Rectal smooth muscle tissue (tissue), 1 donor: ENCODE measurements around the gene FSCN2.

Source experiments
- H3K27ac ChIP-seq: one replicate; pipeline ENCODE4 v1.7.0; 2013; ENCODE audit warnings: low read depth, low read length, inconsistent platforms
- H3K27me3 ChIP-seq: one replicate; pipeline ENCODE4 v1.7.0; 2013; ENCODE audit warnings: low read length; ENCODE audit not compliant: control insufficient read depth, insufficient read depth
- H3K36me3 ChIP-seq: one replicate; pipeline ENCODE4 v1.7.0; 2013; ENCODE audit warnings: low read length; ENCODE audit not compliant: control insufficient read depth, insufficient read depth
- H3K4me1 ChIP-seq: one replicate; pipeline ENCODE4 v1.7.0; 2013; ENCODE audit warnings: low read length; ENCODE audit not compliant: control insufficient read depth, insufficient read depth
- H3K4me3 ChIP-seq: one replicate; pipeline ENCODE4 v1.7.0; 2013; ENCODE audit warnings: low read length
- H3K9ac ChIP-seq: one replicate; pipeline ENCODE4 v1.7.0; 2013; ENCODE audit warnings: low read length

The FSCN2 gene

DNA sequence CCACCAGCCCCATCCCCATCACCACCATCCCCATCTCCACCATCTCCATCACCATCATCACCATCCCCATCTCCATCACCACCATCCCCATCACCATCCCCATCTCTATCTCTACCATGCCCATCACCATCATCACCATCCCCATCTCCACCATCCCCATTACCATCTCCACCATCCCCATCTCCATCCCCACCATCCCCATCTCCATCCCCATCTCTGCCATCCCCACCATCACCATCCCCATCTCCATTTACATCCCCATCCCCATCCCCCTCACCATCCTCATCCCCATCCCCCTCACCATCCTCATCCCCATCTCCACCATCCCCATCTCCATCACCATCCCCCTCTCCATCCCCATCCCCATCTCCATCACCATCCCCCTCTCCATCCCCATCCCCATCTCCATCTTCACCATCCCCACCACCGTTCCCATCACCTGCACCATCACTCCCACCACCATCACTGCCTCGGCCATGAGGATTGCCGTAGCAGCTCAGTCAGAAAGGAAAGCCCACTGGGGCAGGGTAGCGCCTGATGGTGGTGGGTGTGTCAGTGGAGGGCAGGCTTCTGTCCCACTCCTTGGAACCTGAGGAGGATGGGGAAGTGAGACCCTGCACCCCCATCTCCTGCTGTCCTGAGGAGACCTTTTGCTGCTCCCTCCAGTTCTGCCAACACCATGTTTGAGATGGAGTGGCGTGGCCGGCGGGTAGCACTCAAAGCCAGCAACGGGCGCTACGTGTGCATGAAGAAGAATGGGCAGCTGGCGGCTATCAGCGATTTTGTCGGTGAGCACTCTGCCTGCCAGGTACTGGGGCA, 7.5 kb downstream of the FSCN2 start:
- no peak overlapping the region for H3K27ac ChIP-seq
- H3K36me3 ChIP-seq, result peaks cover 3% of the 10 kb centered on the region
- no peaks in the 10 kb centered on the region for H3K4me1 ChIP-seq
- H3K9ac ChIP-seq, result no peak overlapping the region
- peaks cover 28% of the 10 kb centered on the region for H3K27me3 ChIP-seq
- no peak overlapping the region for H3K4me3 ChIP-seq

DNA sequence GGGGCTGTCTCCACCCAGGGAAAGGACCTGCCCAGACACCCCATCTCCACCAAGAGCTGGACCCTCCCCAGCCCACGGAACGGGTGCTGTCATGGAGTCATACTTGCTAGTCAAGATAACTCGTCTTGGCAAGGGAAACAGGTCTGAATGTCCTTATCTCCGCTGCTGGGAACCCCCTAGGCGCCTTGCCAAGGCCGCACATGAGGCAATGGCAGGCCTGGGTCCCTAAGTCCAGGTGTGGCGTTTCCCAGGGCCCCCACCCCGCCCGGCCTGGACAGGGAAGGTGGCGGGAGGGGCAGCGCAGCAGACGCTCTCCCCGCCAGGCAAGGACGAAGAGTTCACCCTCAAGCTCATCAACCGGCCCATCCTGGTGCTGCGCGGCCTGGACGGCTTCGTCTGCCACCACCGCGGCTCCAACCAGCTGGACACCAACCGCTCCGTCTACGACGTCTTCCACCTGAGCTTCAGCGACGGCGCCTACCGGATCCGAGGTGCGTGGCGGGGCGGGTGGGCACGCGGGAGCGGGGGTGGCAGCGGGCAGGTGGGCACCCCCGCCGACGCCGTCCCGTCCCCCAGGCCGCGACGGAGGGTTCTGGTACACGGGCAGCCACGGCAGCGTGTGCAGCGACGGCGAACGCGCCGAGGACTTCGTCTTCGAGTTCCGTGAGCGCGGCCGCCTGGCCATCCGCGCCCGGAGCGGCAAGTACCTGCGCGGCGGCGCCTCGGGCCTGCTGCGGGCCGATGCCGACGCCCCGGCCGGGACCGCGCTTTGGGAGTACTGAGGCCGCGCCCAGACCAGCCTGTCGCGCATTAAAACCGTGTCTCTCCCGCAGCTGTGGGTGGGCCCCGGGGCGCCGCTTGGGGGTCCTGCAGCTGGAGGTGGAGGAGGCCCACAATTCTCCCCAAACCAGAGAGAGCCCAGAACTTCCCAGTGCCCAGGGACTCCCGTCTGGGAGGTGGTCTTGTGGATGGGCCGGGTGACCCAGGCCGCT, 8.4 kb downstream of the FSCN2 start:
- Histone ChIP-seq H3K9ac (no peak overlapping the region), H3K27ac (no peak overlapping the region), H3K4me3 (no peak overlapping the region), H3K4me1 (no peaks in the 10 kb centered on the region), H3K27me3 (peaks cover 28% of the 10 kb centered on the region), H3K36me3 (peaks cover 3% of the 10 kb centered on the region)

DNA sequence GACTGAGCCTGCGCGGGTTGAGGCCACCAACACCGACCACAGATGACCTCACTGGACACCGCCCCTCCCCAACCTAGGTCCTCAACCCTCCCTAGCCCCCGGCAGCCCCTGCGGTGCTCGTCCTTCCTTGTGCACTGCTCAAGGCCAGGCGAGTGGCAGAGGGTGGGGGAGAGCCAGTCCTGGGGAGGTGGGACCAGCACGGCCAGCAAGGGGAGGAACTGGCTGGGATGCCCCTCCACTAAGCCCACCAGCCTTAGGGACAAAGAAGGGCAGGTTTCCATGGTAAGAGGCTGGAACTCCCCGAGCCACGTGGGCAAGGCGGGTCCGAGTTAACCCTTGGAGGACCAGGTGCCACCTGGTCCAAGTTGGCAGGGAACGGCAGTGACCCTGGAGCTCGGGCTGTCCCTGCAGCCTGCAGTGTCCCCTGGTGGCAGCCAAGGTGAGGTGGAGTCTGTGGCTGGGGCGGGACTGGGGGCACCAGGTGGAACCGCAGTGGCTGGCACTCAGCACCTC, 9.2 kb downstream of the FSCN2 start:
- Histone ChIP-seq H3K9ac (no peak overlapping the region), H3K27ac (no peak overlapping the region), H3K36me3 (peaks cover 3% of the 10 kb centered on the region), H3K4me3 (no peak overlapping the region), H3K27me3 (peaks cover 28% of the 10 kb centered on the region), H3K4me1 (no peaks in the 10 kb centered on the region)

DNA sequence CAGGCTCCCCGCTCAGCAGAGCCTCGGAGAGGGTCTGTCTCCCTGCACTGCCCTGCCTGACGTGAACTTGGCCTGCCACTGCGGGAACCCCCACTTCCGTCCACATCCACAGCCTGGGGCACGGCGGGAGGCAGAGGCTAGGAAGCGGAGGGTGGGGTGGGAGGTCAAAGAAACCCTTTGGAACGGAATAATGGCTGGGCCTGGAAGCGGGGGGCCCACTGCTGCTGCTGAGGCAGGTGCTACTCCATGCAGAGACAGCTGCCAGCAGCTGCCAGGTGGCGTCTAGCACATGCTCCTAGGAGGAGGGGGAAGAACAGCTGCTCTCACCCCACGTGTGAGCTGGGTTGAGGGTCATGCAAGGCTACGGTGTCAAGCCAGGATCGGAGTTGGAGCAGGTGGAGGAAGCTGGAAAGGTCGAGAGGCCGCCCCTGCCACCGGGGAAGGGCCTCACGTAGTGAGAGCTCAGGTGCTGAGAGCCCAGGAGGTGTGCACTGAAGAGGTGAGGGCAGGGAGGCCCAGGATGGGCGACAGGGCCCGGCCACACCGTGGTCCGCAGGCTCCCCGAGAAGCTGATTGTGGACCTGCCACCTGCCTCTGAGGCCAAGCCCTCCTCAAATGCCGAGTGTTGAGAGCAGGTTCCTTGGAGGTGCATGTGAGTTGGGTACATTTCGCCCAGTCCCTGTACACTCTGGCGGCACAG, 9.8 kb downstream of the FSCN2 start:
- Histone ChIP-seq H3K27ac (no peak overlapping the region), H3K4me1 (no peaks in the 10 kb centered on the region), H3K4me3 (no peak overlapping the region), H3K9ac (no peak overlapping the region), H3K36me3 (peaks cover 3% of the 10 kb centered on the region), H3K27me3 (peaks cover 28% of the 10 kb centered on the region)

DNA sequence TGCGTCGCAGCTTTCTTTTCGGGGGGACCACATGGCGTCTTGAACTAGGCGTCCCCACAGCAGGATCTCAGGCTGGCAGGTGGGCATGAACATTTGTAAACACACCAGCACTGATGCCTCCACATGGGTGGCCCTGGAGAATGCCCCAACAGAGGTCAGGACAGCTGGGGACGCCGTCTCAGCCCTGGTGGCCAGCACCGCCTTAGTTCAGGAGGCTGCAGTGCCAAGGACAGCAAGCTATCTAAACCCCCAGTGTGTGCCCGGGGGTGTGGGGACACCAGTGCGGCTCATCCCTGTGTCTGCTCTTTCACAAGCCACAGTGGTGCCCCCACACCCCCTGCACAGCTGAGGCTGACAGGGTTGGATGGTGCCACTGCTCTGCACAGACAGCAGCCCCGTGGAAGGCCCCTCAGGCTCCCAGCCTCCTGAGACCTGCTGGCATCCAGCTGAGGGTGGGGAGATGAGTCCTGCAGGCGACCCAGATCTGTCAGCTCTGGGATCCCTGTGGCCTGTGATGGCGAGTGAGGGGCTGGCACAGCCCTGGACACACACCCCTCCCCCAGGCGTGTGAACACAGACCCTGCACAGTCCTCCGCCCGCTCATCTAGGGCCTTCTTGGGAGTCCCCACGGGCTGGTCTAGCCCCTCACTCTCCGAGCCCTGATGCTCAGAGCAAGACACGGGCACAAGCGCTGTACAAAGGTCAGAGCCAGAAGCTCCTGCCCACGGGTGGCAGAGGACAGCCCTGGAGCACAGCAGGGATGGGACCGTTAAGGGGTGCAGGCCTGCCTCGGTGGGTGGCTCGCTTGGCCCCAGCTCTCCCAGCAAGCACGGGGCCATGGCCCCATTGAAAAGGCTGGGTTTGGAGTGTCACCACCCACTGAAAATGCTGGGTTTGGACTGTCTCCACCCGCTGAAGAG, 10.7 kb downstream of the FSCN2 start:
- Histone ChIP-seq H3K27me3 (peaks cover 22% of the 10 kb centered on the region), H3K4me1 (no peaks in the 10 kb centered on the region), H3K9ac (no peak overlapping the region), H3K4me3 (no peak overlapping the region), H3K36me3 (peaks cover 4% of the 10 kb centered on the region), H3K27ac (no peak overlapping the region)

DNA sequence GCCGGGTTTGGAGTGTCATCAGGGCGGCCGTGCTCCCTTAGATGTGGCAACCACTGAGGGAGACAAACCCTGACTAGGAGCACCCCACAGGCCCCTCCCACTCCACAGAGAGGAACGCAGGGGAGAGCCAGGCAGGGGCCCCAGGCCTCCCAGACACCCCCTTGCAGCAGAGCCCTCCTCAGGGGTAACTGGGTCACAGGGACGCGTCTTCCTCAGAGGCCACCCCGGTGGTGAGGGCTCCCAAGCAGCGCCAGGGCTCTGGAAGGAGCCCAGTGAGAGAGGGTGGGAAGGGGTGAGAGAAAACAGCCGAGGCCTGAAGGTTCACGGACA, 11.4 kb downstream of the FSCN2 start:
- Histone ChIP-seq H3K4me1 (no peaks in the 10 kb centered on the region), H3K9ac (no peak overlapping the region), H3K27me3 (peaks cover 17% of the 10 kb centered on the region), H3K4me3 (no peak overlapping the region), H3K27ac (no peak overlapping the region), H3K36me3 (peaks cover 8% of the 10 kb centered on the region)

DNA sequence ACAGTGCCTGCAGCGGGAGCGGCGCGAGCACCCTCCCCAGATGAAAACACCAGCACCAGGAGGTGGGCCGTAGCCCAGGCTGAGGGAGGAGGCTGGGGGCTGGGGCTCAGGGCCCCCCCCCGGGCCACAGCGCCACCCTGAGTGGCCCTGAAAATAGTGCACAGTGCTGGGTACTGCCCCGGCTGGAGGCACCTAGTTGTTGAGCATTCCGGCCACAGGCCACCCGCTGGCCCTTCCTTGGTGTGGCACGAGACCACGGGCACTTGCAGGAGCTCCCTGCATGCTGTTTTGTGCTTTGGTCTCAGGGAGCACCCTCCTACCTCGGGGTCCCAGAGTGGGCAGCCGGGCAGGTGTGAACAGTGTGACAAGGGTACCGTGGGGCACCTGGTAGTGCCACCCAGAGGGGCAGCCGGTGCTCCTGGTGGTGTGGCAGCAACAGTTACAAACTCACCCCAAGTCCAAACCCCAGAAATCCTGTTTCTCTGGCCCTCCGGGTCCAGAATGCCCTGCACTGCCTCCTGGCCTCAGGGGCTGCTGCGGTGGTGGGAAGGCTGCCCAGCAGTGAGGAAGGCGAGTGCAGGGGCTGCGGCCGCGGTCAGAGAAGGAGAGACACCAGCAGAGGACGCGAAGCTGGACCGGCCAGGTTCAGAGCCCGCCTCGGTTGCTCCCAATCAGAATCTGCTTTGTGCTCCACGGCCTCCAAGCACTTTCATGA, 11.9 kb downstream of the FSCN2 start:
- no peaks in the 10 kb centered on the region for H3K4me1 ChIP-seq
- H3K9ac ChIP-seq, result no peak overlapping the region
- H3K27me3 ChIP-seq, result peaks cover 14% of the 10 kb centered on the region
- peaks cover 12% of the 10 kb centered on the region for H3K36me3 ChIP-seq
- H3K27ac ChIP-seq, result no peak overlapping the region
- H3K4me3 ChIP-seq, result no peak overlapping the region

DNA sequence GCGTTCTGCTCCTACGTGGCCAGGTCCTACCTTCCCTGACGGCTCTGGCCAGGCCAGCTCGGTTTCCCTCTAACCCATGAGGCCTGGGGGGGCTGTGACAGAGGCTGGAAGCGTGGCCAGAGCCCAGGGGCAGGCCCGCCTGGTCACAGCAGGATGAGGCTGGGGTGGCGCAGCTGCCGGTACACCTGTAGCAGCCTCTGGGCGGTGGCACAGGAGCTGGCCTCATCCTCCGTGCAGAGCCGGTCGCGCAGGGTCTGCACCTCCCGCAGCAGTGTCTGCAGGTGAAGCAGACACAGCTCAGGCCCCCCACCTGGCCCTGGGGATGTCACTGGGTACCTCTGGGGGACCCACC, 12.5 kb downstream of the FSCN2 start:
- Histone ChIP-seq H3K27ac (no peak overlapping the region), H3K9ac (no peak overlapping the region), H3K36me3 (peaks cover 15% of the 10 kb centered on the region), H3K27me3 (peaks cover 11% of the 10 kb centered on the region), H3K4me3 (no peak overlapping the region), H3K4me1 (no peaks in the 10 kb centered on the region)

DNA sequence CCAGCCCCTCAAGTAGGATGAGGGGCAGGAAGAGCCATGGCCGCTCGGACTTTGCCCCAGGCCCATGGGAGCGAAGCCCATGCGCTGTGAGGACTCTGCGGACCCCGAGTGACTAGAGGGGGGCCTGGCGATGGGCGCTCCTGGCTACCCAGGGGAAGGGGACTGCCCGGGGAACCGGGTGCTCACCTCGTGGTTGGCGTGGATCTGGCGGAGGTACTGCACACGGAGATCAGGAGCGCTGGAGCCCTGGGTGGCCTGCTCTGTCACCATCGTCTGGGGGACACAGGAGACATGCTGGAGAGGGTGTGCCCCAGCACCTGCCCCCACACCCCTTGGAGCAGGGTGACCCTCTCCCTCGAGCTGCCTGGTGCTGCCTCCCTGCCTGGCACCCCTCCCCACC, 12.9 kb downstream of the FSCN2 start:
- Histone ChIP-seq H3K27ac (no peak overlapping the region), H3K4me3 (no peak overlapping the region), H3K4me1 (no peaks in the 10 kb centered on the region), H3K9ac (no peak overlapping the region), H3K36me3 (peaks cover 15% of the 10 kb centered on the region), H3K27me3 (peaks cover 7% of the 10 kb centered on the region)

DNA sequence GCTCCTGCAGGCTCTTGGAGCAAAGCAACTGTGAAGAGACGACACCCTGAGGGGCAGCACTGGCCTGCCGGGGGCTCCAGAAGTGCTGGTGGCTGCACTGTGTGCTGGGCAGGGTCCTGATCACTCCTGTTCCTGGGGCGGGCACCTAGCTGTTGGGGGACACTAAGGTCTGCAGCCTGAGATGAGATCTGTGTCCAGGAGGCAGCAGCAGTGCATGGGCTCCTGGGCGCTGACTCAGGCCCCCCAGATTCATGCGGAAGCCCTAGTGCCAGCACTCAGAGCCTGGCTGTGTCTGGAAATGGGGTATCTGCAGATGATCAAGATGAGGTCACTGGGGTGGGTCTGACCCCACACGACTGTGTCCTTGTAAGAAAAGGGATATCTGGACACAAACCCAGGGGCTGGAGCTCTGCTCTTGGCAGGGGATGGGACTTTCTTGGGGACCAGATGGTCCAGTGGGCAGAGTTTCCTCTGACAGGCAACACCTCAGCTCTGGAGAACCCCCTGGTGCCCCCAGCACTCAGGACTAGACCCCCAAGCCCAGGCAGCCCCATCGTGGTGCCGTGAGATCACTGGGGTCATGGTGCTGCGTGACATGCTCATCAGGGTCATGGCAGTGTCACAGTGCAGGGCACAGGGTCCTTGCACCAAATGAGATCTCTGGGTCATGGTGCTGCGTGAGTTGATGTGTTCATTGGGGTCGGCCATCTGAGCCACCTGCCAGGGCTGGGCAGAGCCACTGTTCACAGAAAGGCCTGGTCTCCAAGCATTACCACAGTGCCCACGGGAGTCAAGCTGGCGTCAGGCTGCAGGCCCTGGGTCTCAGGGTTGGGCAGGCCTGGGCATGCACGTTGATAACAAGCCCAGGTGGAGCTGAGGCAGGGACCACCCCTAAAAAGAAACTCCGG, 14.5 kb downstream of the FSCN2 start:
- Histone ChIP-seq H3K27ac (no peak overlapping the region), H3K4me3 (no peak overlapping the region), H3K27me3 (no peaks in the 10 kb centered on the region), H3K4me1 (no peaks in the 10 kb centered on the region), H3K36me3 (peaks cover 21% of the 10 kb centered on the region), H3K9ac (no peak overlapping the region)
